Suprapubic skin (tissue), 3 donors: ENCODE data around the gene STX4.

ENCODE experiments used
- EP300 ChIP-seq: sonication (generic); formaldehyde crosslinking; IDR thresholded peaks from one replicate; pipeline ENCODE4 v1.6.1; 2017; ENCODE audit warnings: antibody characterized with exemption
- POLR2A ChIP-seq, 2 donors: fragments of 450-650 bp; IDR thresholded peaks; one replicate each; pipeline ENCODE4 v1.6.1; 2017; ENCODE audit warnings: antibody characterized with exemption in 2 of 2, mild to moderate bottlenecking in 2 of 2, moderate library complexity in 2 of 2
- TF ChIP-seq, protein P1 (sequence below), 2 donors: fragments of 200-600 bp in 1 of 2; fragments of 450-650 bp in 1 of 2; sonication (generic) in 1 of 2; IDR thresholded peaks; one replicate each; pipeline ENCODE4 v1.5.1; 2016 to 2019; ENCODE audit warnings: antibody characterized with exemption in 2 of 2, mild to moderate bottlenecking in 1 of 2, moderate library complexity in 1 of 2

DNA sequence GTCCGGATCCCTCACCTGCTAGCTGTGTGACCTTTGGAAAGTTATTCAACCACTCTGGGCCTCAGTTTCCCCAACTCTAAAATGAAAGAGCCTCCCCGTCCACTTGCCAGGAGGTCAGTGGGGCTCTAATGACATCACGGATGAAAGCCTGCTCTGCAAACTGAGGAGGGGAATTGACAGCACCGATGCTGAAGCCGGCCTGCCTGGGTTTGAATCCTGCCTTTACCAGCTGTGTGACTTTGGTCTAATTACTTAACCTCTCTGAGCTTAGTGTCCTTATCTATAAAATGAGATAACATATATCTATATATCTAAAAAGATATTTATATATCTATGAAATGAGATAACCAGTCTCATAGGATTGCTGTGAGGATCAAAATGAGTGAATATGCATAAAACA is 24.8 kb upstream of the STX4 start:
- TF ChIP-seq, protein P1, sequence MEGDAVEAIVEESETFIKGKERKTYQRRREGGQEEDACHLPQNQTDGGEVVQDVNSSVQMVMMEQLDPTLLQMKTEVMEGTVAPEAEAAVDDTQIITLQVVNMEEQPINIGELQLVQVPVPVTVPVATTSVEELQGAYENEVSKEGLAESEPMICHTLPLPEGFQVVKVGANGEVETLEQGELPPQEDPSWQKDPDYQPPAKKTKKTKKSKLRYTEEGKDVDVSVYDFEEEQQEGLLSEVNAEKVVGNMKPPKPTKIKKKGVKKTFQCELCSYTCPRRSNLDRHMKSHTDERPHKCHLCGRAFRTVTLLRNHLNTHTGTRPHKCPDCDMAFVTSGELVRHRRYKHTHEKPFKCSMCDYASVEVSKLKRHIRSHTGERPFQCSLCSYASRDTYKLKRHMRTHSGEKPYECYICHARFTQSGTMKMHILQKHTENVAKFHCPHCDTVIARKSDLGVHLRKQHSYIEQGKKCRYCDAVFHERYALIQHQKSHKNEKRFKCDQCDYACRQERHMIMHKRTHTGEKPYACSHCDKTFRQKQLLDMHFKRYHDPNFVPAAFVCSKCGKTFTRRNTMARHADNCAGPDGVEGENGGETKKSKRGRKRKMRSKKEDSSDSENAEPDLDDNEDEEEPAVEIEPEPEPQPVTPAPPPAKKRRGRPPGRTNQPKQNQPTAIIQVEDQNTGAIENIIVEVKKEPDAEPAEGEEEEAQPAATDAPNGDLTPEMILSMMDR (IDR thresholded peaks at IDR 0.05) = no peak
- TF ChIP-seq POLR2A (IDR thresholded peaks at IDR 0.05) (no peak), EP300 (no peak)
